Adipose tissue (tissue), 3 donors: ENCODE data around the gene DNASE2. TPM values are rescaled to one million over a fixed set of nuclear protein-coding genes. Genes with fewer than 3 reads are reported as not detected.
"Not testable (repeated sequence)": the region's sequence is repeated elsewhere in the genome, so short reads cannot be mapped to it uniquely, and the experiment has no call there.

Experiments used
- H3K27ac ChIP-seq: one replicate; pipeline ENCODE4 v1.5.1; 2013; ENCODE audit warnings: low read depth, low read length
- WGBS, 3 donors: extraction: QIAGEN DNeasy Blood & Tissue Kit; methylation state at CpG; one replicate each; pipeline ENCODE4 v1.1.7; 2013; 5-methylcytosine and 5-hydroxymethylcytosine counted together
- polyA plus RNA-seq, 3 donors: library from polyadenylated mRNA; stranded (reverse); fragments of 200-250 nt; gene quantifications; one replicate each; pipeline ENCODE4 v1.2.3, GENCODE V29; 2013
- donor health status: healthy with polysubstance abuse.
- donor health status: Bipolar disorder and iron deficiency.
- donor health status: healthy.

DNASE2 gene
- polyA plus RNA-seq, 3 donors, result 15.6 to 29.0 (median 28.1) TPM

DNA sequence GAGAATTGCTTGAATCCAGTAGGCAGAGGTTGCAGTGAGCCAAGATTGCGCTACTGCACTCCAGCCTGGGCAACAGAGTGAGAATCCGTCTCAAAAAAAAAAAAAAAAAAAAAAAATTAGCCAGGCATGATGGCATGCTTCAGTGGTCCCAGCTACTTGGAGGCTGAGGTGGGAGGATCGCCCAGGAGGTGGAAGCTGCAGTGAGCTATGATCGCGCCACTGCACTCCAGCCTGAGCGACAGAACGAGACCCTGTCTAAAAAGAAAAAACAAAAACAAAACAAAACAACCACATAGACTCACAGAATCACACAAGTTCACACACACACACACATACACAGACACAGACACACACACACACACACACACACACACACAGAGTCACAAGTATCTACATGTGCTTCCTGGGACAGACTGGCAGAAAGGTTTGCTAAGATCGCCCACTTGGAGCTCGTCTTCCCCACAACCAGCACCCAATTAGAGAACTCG is 9.1 kb upstream of the DNASE2 start:
- WGBS, 3 donors, result 29 to 37% (median 33%) methylated on average over 10 of the region's 10 CpGs
- not testable (repeated sequence) for H3K27ac ChIP-seq

DNA sequence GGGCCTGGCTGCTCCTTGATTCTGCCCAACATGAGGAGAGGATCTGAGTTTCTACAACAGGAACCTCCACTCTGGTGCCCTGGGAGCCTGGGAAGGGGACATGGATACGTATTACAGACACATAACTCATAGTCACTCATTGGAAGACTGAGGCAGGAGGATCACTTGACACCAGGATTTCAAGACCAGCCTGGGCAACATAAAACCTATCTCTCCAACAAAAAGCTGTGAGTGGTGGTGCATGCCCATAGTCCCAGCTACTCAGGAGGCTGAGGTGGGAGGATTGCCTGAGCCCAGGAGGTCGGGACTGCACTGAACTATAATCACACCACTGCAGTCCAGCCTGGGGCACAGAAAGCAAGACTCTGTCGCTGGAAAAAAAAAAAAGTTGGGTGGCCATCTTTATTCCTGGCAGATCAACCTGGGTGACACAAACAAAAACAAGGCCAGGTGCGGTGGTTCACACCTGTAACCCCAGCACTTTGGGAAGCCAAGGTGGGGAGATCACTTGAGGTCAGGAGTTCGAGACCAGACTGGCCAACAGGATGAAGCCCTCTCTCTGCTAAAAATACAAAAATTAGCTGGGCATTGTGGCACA is 6.9 kb upstream of the DNASE2 start:
- no peak overlapping the region for H3K27ac ChIP-seq
- 69 to 77% (median 73%) methylated on average over 5 of the region's 5 CpGs for WGBS, 3 donors

DNA sequence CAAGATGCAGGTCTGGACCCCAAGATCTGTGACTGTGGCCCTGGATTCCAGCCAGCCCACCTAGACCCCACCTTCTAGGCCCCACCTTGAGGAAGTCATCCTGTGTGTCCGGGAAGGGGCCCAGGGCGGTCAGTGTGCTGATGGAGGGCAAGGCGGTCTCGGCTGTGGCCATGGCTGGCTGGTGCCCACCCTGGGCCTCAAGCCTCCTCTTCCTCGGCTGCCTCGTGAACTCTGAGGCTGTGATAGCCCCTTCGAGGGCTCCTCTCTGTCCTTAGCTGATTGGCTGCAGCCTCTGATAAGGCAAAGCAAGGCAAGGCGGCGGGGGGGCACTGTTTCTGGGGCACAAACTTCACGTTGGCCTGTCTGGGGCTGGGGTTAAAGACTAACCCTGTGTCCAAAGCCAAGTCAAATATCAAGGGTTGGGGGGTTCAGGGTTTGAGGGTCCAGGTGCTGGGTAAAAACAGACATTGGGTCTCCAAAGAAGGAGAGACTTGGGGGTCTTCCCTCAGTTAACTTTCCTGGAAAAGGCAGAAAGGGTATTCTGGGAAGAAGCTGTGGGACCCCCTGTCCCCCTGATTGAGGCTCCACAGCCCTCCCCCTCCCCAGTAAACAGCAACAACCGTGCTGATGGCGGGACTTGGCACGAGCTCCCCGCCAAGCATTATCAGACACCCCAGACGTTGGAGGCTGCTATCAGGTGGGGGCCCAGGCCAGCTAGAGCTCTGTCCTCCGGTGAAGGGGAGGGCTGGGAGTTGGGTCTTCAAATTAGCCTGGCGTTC is 5.9 kb upstream of the DNASE2 start, which contains the start of gene KLF1:
Gene KLF1, minus strand, starts transcription at position 233 of the 779 bp plus-strand sequence. Its CDS starts 61 bp downstream, at position 172.
- 70 to 73% (median 73%) methylated on average over 17 of the region's 17 CpGs for WGBS, 3 donors
- no peak within 1 kb of the TSS for H3K27ac ChIP-seq

DNA sequence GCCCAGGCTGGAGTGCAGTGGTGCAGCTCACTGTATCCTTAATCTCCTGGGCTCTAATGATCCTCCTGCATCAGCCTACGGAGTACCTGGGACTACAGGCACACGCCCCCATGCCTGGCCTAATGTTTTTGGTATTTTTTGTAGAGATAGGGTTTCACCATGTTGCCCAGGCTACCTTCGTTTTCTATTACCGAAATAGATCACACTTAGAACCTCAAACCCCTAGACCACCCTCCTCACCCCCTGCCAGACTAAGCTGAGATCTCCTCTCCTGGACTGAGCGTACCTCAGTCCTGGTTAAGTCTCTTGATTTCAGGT is 5.4 kb upstream of the DNASE2 start:
- 72 to 77% (median 76%) methylated on average over 5 of the region's 5 CpGs for WGBS, 3 donors
- H3K27ac ChIP-seq, result no peak overlapping the region

- 7 to 10% (median 10%) methylated on average over 42 to 53 of the region's 53 CpGs for WGBS, 3 donors
- no peak overlapping the region for H3K27ac ChIP-seq
Observed at GRCh38 chr19:12885749-12886650, 4.8 kb upstream of the DNASE2 start.

GRCh38 chr19:12884926-12885748 is 3.9 kb upstream of the DNASE2 start:
- H3K27ac ChIP-seq, result no peak overlapping the region
- WGBS, 3 donors, result 2 to 5% (median 3%) methylated on average over 60 to 73 of the region's 73 CpGs

GRCh38 chr19:12884627-12884925 is 3.3 kb upstream of the DNASE2 start:
- 61 to 75% (median 74%) methylated on average over 12 of the region's 12 CpGs for WGBS, 3 donors
- no peak overlapping the region for H3K27ac ChIP-seq

DNA sequence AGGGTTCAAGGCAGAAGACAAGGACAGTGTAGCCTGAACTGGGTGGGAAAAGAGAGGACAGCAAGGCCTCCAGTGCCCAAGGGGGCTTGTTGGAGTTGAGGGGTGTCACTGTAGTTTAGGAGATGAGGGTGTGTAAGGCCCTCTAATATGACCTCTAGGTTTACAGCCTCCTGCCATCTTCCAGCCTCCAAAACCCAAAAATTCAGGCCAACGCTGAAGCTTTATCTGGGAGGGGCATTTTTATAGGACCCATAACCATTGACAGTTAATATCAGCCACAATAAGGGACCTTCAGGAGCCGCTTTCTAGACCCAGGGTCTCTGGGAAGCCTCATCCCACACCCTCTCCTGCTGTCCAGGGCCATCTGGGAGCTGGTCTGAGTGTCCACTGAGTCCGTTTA is 3.0 kb upstream of the DNASE2 start:
- H3K27ac ChIP-seq, result no peak overlapping the region
- 92 to 95% (median 95%) methylated on average over 3 of the region's 3 CpGs for WGBS, 3 donors

DNA sequence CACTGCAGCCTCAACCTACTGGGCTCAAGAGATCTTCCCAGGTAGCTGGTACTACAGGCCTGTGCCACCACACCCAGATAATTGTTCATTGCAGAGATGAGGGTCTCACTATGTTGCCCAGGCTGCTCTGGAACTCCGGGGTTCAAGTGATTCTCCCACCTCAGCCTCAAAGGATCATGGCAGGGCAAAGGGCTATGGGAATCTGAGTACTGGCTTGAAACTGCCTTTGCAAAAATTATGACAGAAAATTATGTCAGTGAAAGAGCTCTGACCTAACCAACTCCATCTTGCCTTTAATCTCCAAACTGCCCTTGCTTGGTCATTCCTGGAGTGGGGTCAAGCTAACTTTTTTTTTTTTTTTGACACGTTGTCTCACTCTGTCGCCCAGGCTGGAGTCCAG is 1.3 kb upstream of the DNASE2 start:
- WGBS, 3 donors, result 73 to 85% (median 75%) methylated on average over 3 of the region's 3 CpGs
- H3K27ac ChIP-seq, result no peak overlapping the region

GRCh38 chr19:12880551-12881171 is 588 bp downstream of the DNASE2 start:
- 7 to 20% (median 18%) methylated on average over 29 of the region's 29 CpGs for WGBS, 3 donors
- no peak overlapping the region for H3K27ac ChIP-seq

DNA sequence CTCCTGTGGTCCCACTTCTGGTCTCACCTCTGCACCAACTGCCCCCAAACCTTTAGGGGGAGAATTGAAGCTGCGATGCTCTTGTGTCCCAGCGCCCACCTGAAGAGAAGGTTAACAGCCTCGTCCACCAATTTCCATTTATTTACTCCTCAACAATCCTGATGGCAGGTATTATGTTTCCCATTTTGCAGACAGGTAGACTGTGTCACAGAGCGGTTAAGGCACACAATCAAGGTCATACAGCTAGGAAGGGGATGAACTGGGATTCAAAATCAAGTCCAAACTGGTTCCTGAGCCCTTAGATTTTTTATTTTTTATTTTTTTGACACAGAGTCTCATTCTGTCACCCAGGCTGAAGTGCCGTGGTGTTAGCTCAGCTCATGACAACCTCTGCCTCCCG is 6.2 kb downstream of the DNASE2 start:
- 92 to 98% (median 95%) methylated on average over 6 of the region's 6 CpGs for WGBS, 3 donors
- no peak overlapping the region for H3K27ac ChIP-seq

DNA sequence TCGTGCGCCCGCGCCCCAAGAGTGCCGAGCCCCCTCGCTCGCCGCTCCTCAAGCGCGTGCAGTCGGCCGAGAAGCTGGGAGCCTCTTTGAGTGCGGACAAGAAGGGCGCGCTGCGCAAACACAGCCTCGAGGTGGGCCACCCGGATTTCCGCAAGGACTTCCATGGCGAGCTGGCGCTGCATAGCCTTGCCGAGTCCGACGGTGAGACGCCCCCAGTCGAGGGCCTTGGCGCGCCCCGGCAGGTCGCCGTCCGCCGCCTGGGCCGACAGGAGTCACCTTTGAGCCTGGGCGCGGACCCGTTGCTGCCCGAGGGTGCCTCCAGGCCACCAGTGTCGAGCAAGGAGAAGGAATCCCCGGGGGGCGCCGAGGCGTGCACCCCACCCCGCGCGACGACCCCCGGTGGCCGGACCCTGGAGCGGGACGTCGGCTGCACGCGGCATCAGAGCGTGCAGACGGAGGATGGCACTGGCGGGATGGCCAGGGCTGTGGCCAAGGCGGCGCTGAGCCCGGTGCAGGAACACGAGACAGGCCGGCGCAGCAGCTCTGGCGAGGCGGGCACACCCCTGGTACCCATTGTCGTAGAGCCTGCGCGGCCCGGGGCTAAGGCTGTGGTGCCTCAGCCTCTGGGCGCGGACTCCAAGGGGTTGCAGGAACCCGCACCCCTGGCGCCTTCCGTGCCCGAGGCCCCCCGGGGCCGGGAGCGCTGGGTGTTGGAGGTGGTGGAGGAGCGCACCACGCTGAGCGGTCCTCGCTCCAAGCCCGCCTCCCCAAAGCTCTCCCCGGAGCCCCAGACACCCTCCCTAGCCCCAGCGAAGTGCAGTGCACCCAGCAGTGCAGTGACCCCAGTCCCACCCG is 7.1 kb downstream of the DNASE2 start:
- no peak overlapping the region for H3K27ac ChIP-seq
- 83 to 91% (median 90%) methylated on average over 68 to 86 of the region's 86 CpGs for WGBS, 3 donors

DNA sequence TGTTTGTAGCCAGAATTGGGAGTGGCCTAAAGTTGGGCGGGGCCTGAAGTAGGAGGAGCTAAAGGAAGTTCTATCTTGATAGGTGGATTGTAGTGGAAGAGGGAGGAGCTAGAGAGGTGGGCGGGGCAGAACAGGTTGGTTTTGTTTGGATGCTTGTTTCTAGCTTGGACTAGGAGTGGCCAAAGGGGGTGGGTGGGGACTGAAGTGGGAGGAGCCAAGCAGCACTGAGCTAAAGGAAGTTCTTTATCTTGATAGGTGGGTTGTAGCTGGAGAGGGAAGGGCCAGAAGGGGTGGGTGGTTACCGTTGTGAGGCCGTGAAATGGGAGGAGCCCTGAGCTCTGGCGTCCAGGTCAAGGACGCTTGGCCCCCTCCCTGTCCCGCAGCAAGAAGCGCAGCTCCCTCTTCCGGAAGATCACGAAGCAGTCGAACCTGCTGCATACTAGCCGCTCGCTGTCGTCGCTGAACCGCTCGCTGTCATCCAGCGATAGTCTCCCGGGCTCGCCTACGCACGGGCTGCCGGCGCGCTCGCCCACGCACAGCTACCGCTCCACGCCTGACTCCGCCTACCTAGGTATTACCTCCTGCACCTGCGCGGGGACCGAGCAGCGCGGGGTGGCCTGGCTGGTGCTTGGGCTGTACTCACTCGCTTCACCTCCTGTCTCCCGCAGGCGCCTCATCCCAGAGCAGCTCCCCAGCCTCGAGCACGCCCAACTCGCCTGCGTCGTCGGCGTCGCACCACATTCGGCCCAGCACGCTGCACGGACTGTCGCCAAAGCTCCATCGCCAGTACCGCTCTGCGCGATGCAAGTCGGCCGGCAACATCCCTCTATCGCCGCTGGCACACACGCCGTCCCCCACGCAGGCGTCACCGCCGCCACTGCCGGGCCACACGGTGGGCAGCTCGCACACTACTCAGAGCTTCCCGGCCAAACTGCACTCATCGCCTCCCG is 8.0 kb downstream of the DNASE2 start:
- 51 to 68% (median 56%) methylated on average over 59 to 70 of the region's 70 CpGs for WGBS, 3 donors
- H3K27ac ChIP-seq, result no peak overlapping the region

GRCh38 chr19:12872255-12872654 is 9.0 kb downstream of the DNASE2 start:
- whole genome bisulfite sequencing, 3 donors, result 85 to 91% (median 87%) methylated on average over 5 of the region's 5 CpGs
- no peak overlapping the region for H3K27ac ChIP-seq

DNA sequence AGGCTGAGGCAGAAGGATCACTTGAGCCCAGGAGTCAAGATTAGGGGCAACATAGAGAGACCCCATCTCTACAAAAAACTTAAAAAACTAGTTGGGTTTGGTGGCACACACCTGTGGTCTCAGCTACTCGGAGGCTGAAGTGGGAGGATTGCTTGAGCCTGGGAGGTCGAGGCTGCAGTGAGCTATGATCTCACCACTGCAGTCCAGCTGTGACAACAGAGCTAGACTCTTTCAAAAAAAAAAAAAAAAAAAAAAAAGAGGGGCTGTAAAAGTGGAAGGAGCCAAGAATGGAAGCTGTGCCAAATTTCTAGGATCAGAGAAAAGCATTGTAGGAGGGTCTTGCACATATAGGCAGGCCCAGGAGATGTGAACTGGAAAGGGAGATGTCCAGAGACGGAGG is 9.6 kb downstream of the DNASE2 start:
- H3K27ac ChIP-seq, result no peak overlapping the region
- 68 to 85% (median 73%) methylated on average over 3 of the region's 3 CpGs for WGBS, 3 donors

DNA sequence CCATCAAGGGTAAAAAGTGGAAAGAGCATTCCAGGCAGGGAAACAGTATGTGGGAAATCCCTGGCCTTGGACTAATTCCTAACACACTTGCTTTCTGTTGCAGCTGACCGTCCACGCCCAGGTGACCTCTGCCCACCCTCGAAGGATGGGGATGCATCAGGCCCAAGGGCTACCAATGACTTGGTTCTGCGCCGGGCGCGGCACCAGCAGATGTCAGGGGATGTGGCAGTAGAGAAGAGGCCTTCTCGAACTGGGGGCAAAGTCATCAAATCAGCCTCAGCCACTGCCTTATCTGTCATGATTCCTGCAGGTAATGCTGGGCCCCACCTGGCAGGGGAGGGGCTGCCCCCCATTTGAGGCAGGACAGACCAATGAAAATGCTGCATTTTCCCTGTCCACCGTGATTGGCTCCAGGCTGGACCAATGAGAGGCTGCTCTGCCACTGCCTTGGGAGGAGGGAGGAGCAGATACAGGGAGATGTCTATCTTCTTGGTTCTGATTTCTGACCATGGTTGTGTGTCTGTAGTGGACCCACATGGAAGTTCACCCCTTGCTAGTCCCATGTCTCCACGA is 12.6 kb downstream of the DNASE2 start:
- WGBS, 3 donors, result 94 to 95% (median 94%) methylated on average over 10 of the region's 10 CpGs
- no peak overlapping the region for H3K27ac ChIP-seq
